B cell (primary cell): Measurements from ENCODE around the gene EXOSC2. TPM values are rescaled to one million over a fixed set of nuclear protein-coding genes. Genes with fewer than 3 reads are reported as not detected.

Experiments
- ATAC-seq: fragments of 200-7000 bp; cut with Tn5 transposase; one replicate; pipeline ENCODE4 v1.10.0; 2021; ENCODE audit warnings: low read depth, mild to moderate bottlenecking, moderate number of reproducible peaks, moderate library complexity
- CTCF ChIA-PET: fragments of 350-600 bp; sonication (Branson Sonifier 250); formaldehyde crosslinking; loops from one replicate; lab custom pipeline; 2021; ENCODE audit warnings: antibody characterized with exemption, inconsistent platforms; lab: Charles Lee
- POLR2A ChIA-PET: fragments of 350-600 bp; sonication (Branson Sonifier 250); formaldehyde crosslinking; loops from one replicate; lab custom pipeline; 2021; ENCODE audit warnings: antibody characterized with exemption; lab: Charles Lee
- DNase-seq: peaks from one replicate; pipeline ENCODE4 v3.0.0; 2013
- H2AFZ ChIP-seq: 2 replicates; pipeline ENCODE4 v1.6.1; 2012; ENCODE audit warnings: mild to moderate bottlenecking, low read depth, low read length; ENCODE audit not compliant: insufficient read depth, poor library complexity, severe bottlenecking
- H3K27ac ChIP-seq, 2 donors: 1 replicate in 1 of 2; 2 replicates in 1 of 2; pipeline ENCODE4 v1.5.1; 2012 to 2013; ENCODE audit warnings: low read length in 2 of 2, mild to moderate bottlenecking in 2 of 2, moderate library complexity in 1 of 2
- H3K27me3 ChIP-seq, 4 experiments: fragments of 200-600 bp in 1 of 4; sonication (generic) in 1 of 4; replicated peaks in 1 of 4; 1 replicate in 2 of 4; 2 replicates in 2 of 4; pipeline versions ENCODE4 v1.6.1 to v1.7.0; 2013 to 2016; ENCODE audit warnings: low read length in 3 of 4, mild to moderate bottlenecking in 2 of 4, mixed read lengths in 1 of 4, moderate library complexity in 1 of 4; ENCODE audit not compliant: insufficient read depth in 4 of 4, control insufficient read depth in 3 of 4; ENCODE audit errors: control extremely low read depth in 1 of 4
- H3K36me3 ChIP-seq, 2 experiments: replicated peaks in 1 of 2; 1 replicate in 1 of 2; 2 replicates in 1 of 2; pipeline versions ENCODE4 v1.6.1 to v1.7.1; 2013; ENCODE audit warnings: low read length in 1 of 2; ENCODE audit not compliant: insufficient read depth in 2 of 2, control insufficient read depth in 1 of 2; ENCODE audit errors: control extremely low read depth in 1 of 2, extremely low read depth in 1 of 2
- H3K4me1 ChIP-seq, 2 donors: fragments of 200-600 bp in 1 of 2; sonication (generic) in 1 of 2; 1 replicate in 1 of 2; 2 replicates in 1 of 2; pipeline versions ENCODE4 v1.5.1 to v1.6.1; 2013 to 2017; ENCODE audit warnings: low read length in 2 of 2; ENCODE audit not compliant: control insufficient read depth in 2 of 2, insufficient read depth in 2 of 2
- H3K4me2 ChIP-seq: replicated peaks from 2 replicates; pipeline ENCODE3; 2012; ENCODE audit warnings: mild to moderate bottlenecking, low read depth, low read length; ENCODE audit not compliant: poor library complexity, severe bottlenecking
- H3K4me3 ChIP-seq, 5 experiments: fragments of 200-600 bp in 1 of 5; sonication (generic) in 1 of 5; 1 replicate in 3 of 5; 2 replicates in 2 of 5; pipeline versions ENCODE4 v1.5.1 to v1.7.0; 2011 to 2016; ENCODE audit warnings: low read length in 4 of 5, mild to moderate bottlenecking in 4 of 5, low read depth in 2 of 5, control low read depth in 1 of 5, moderate library complexity in 1 of 5; ENCODE audit not compliant: insufficient read depth in 1 of 5; ENCODE audit errors: control extremely low read depth in 1 of 5, extremely low read depth in 1 of 5
- H3K79me2 ChIP-seq: fragments of 200-600 bp; sonication (generic); one replicate; pipeline ENCODE4 v1.6.0; 2016; ENCODE audit warnings: low read length; ENCODE audit not compliant: control insufficient read depth, insufficient read depth
- H3K9ac ChIP-seq: fragments of 200-600 bp; sonication (generic); 2 replicates; pipeline ENCODE4 v1.6.1; 2017; ENCODE audit warnings: mild to moderate bottlenecking, low read length, moderate library complexity
- H3K9me3 ChIP-seq, 3 donors: one replicate each; pipeline versions ENCODE4 v1.6.1 to v1.7.1; 2013; ENCODE audit warnings: low read length in 2 of 3; ENCODE audit not compliant: control insufficient read depth in 2 of 3, insufficient read depth in 1 of 3; ENCODE audit errors: control extremely low read depth in 1 of 3
- H4K20me1 ChIP-seq: 2 replicates; pipeline ENCODE4 v1.6.0; 2012; ENCODE audit warnings: mild to moderate bottlenecking, low read length; ENCODE audit not compliant: insufficient read depth, control insufficient read depth, poor library complexity, severe bottlenecking
- H3K27ac Mint-ChIP-seq: one replicate; pipeline ENCODE4 v1.8.0; 2021; ENCODE audit warnings: mixed read lengths
- H3K27me3 Mint-ChIP-seq: one replicate; pipeline ENCODE4 v1.8.0; 2021; ENCODE audit warnings: mixed read lengths
- H3K4me1 Mint-ChIP-seq: one replicate; pipeline ENCODE4 v1.8.0; 2021; ENCODE audit warnings: mixed read lengths
- H3K4me3 Mint-ChIP-seq: one replicate; pipeline ENCODE4 v1.8.0; 2021; ENCODE audit warnings: mixed read lengths
- H3K9me3 Mint-ChIP-seq: one replicate; pipeline ENCODE4 v1.8.0; 2022; ENCODE audit warnings: mixed read lengths; ENCODE audit not compliant: insufficient read depth
- EZH2 ChIP-seq: IDR thresholded peaks from 2 replicates; pipeline ENCODE4 v1.6.1; 2012; ENCODE audit warnings: borderline replicate concordance, low read depth, mild to moderate bottlenecking, moderate library complexity, low read length; ENCODE audit not compliant: insufficient read depth, poor library complexity, severe bottlenecking
- WGBS: methylation state at CpG from one replicate; pipeline ENCODE4 v1.1.5; 2013; ENCODE audit warnings: missing lambda C conversion rate; ENCODE audit not compliant: insufficient coverage; 5-methylcytosine and 5-hydroxymethylcytosine counted together
- intact Hi-C: fragments of 100-400 bp; cut with micrococcal nuclease; formaldehyde crosslinking; loops from one replicate; pipeline ENCODE4 v1.10.0; 2022
- polyA plus RNA-seq: library from polyadenylated mRNA; depleted of rRNA; stranded (reverse); fragments of >200 nt; gene quantifications from 2 replicates; pipeline ENCODE4 v1.2.3, GENCODE V29; 2012
- total RNA-seq, 2 donors: library from RNA; stranded (reverse); fragments of 120-200 nt in 1 of 2; gene quantifications; 1 replicate in 1 of 2; 2 replicates in 1 of 2; pipeline versions ENCODE4 v1.2.3 to v1.2.4, GENCODE V29; 2013 to 2022
- TF ChIP-seq, protein P1 (sequence below): fragments of 200-600 bp; IDR thresholded peaks from one replicate; pipeline ENCODE4 v1.8.0; 2022; ENCODE audit warnings: antibody characterized with exemption, mild to moderate bottlenecking

The EXOSC2 gene
- total and polyA plus RNA-seq, 2 donors (not counting 1 experiment from before 2014, with no cell fraction given), result 31.5 to 53.3 TPM

GRCh38 chr9:130741831-130742449, 48.4 kb downstream of the EXOSC2 start:
- Histone ChIP-seq H3K4me1 (no peaks in the 10 kb centered on the region), H3K4me2 (no peak overlapping the region), H3K9ac (no peak overlapping the region), H3K9me3 (no peaks in the 10 kb centered on the region), H4K20me1 (peaks cover 32% of the 10 kb centered on the region), H3K4me3 (no peak overlapping the region), H3K27ac (no peak overlapping the region), H2AFZ (no peak overlapping the region), H3K79me2 (peaks cover 64% of the 10 kb centered on the region), H3K27me3 (no peaks in the 10 kb centered on the region), H3K36me3 (no peaks in the 10 kb centered on the region)
- Mint-ChIP-seq H3K27me3 (no peaks in the 10 kb centered on the region), H3K9me3 (no peaks in the 10 kb centered on the region), H3K4me3 (no peak overlapping the region), H3K27ac (no peak overlapping the region), H3K4me1 (peaks cover 4% of the 10 kb centered on the region)
- intact Hi-C loops, result no loop called here
- 97% methylated on average over 3 of the region's 7 CpGs for WGBS
- no peak for TF ChIP-seq EZH2
- TF ChIP-seq, protein P1, sequence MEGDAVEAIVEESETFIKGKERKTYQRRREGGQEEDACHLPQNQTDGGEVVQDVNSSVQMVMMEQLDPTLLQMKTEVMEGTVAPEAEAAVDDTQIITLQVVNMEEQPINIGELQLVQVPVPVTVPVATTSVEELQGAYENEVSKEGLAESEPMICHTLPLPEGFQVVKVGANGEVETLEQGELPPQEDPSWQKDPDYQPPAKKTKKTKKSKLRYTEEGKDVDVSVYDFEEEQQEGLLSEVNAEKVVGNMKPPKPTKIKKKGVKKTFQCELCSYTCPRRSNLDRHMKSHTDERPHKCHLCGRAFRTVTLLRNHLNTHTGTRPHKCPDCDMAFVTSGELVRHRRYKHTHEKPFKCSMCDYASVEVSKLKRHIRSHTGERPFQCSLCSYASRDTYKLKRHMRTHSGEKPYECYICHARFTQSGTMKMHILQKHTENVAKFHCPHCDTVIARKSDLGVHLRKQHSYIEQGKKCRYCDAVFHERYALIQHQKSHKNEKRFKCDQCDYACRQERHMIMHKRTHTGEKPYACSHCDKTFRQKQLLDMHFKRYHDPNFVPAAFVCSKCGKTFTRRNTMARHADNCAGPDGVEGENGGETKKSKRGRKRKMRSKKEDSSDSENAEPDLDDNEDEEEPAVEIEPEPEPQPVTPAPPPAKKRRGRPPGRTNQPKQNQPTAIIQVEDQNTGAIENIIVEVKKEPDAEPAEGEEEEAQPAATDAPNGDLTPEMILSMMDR, result no peak
- POLR2A ChIA-PET, result no interaction called here
- DNase-seq (no peak), ATAC-seq (no peak)
- CTCF ChIA-PET, result interaction anchor here (0.6 kb wide), 1 partner anchor 306 kb away, joined by 3 read pairs; no protein-coding TSS in a partner anchor

DNA sequence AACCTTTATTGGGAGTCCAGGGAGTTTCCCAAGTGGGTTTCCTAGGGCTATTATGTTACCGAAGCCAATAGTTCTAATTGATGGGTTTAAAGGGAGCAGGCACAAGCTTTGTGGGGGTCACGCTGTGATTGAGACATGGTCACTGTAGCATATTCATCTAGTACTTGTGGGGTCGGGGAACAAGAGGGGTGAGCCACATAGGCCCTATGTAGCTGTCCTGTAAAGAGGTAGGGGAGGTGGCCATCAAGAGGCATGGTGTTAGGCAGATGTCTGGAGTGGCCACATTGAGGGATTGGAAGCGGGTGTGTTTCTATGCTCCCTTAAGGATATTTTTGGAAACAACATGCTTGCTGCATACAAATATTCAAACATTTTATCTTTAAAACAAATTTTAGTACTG, 50.1 kb downstream of the EXOSC2 start:
- Histone ChIP-seq H3K27me3 (no peaks in the 10 kb centered on the region), H3K27ac (no peak overlapping the region), H3K9ac (no peak overlapping the region), H3K79me2 (peaks cover 60% of the 10 kb centered on the region), H3K9me3 (no peaks in the 10 kb centered on the region), H3K36me3 (no peaks in the 10 kb centered on the region), H3K4me1 (no peaks in the 10 kb centered on the region), H3K4me3 (no peak overlapping the region), H4K20me1 (peaks cover 24% of the 10 kb centered on the region), H2AFZ (no peak overlapping the region), H3K4me2 (no peak overlapping the region)
- Mint-ChIP-seq H3K27ac (no peak overlapping the region), H3K9me3 (no peaks in the 10 kb centered on the region), H3K4me1 (peaks cover 6% of the 10 kb centered on the region), H3K27me3 (no peaks in the 10 kb centered on the region), H3K4me3 (no peak overlapping the region)
- intact Hi-C loops, result no loop called here
- TF ChIP-seq EZH2, result no peak
- TF ChIP-seq, protein P1, result no peak
- WGBS, result 97% methylated on average over 3 of the region's 4 CpGs
- POLR2A ChIA-PET, result no interaction called here
- ATAC-seq (no peak), DNase-seq (no peak)
- CTCF ChIA-PET, result interaction anchor here (0.6 to 1.0 kb wide), 2 partner anchors 13 to 113 kb away, joined by 3 to 4 read pairs; no protein-coding TSS in a partner anchor
